Mesenchymal stem cell (in vitro differentiated cells and primary cell): ENCODE results near the gene LRP1.

Source experiments
- DNase-seq: peaks from one replicate; pipeline ENCODE4 v3.0.0-alpha.2; 2013
- H2AFZ ChIP-seq: one replicate; pipeline ENCODE4 v1.6.1; 2013; ENCODE audit warnings: low read depth, mild to moderate bottlenecking, control low read depth, inconsistent platforms, low read length, moderate library complexity
- H2AK5ac ChIP-seq: 2 replicates; pipeline ENCODE4 v1.6.1; 2013; ENCODE audit warnings: low read length, moderate library complexity, mild to moderate bottlenecking, inconsistent platforms; ENCODE audit not compliant: severe bottlenecking
- H2BK120ac ChIP-seq: one replicate; pipeline ENCODE4 v1.6.1; 2013; ENCODE audit warnings: low read depth, mild to moderate bottlenecking, inconsistent platforms, low read length, moderate library complexity
- H2BK12ac ChIP-seq, 2 experiments: one replicate each; pipeline ENCODE4 v1.6.1; 2013; ENCODE audit warnings: inconsistent platforms in 2 of 2, low read length in 2 of 2, mild to moderate bottlenecking in 2 of 2, moderate library complexity in 2 of 2, control low read depth in 1 of 2
- H2BK15ac ChIP-seq: one replicate; pipeline ENCODE4 v1.6.1; 2013; ENCODE audit warnings: mild to moderate bottlenecking, low read depth, inconsistent platforms; ENCODE audit not compliant: poor library complexity, severe bottlenecking
- H2BK5ac ChIP-seq: 2 replicates; pipeline ENCODE4 v1.6.1; 2013; ENCODE audit warnings: low read depth, mild to moderate bottlenecking, low read length, control low read depth, inconsistent platforms; ENCODE audit not compliant: poor library complexity, severe bottlenecking
- H3K14ac ChIP-seq, 2 experiments: one replicate each; pipeline ENCODE4 v1.6.1; 2013; ENCODE audit warnings: inconsistent platforms in 2 of 2, low read length in 2 of 2, control low read depth in 1 of 2, mild to moderate bottlenecking in 1 of 2, moderate library complexity in 1 of 2
- H3K18ac ChIP-seq, 2 experiments: one replicate each; pipeline ENCODE4 v1.6.1; 2013; ENCODE audit warnings: inconsistent platforms in 2 of 2, low read length in 2 of 2, control low read depth in 1 of 2, low read depth in 1 of 2, mild to moderate bottlenecking in 1 of 2
- H3K23ac ChIP-seq, 2 experiments: one replicate each; pipeline ENCODE4 v1.6.1; 2013; ENCODE audit warnings: inconsistent platforms in 2 of 2, low read length in 2 of 2, mild to moderate bottlenecking in 2 of 2, moderate library complexity in 2 of 2, control low read depth in 1 of 2
- H3K27ac ChIP-seq: 2 replicates; pipeline ENCODE4 v1.5.1; 2013; ENCODE audit warnings: mild to moderate bottlenecking, moderate library complexity, low read length, control low read depth, inconsistent platforms; ENCODE audit not compliant: poor library complexity, severe bottlenecking
- H3K27me3 ChIP-seq, 2 experiments: 2 replicates each; pipeline versions ENCODE4 v1.6.1 to v1.7.0; 2013; ENCODE audit warnings: low read length in 2 of 2, mild to moderate bottlenecking in 2 of 2, moderate library complexity in 2 of 2, control low read depth in 1 of 2, inconsistent platforms in 1 of 2; ENCODE audit not compliant: control insufficient read depth in 1 of 2, insufficient read depth in 1 of 2
- H3K36me3 ChIP-seq, 2 experiments: 2 replicates each; pipeline versions ENCODE4 v1.6.1 to v1.7.0; 2013; ENCODE audit warnings: low read length in 2 of 2, control low read depth in 1 of 2, inconsistent platforms in 1 of 2, low read depth in 1 of 2, mild to moderate bottlenecking in 1 of 2; ENCODE audit not compliant: insufficient read depth in 2 of 2, control insufficient read depth in 1 of 2
- H3K4ac ChIP-seq, 2 experiments: one replicate each; pipeline ENCODE4 v1.6.1; 2013; ENCODE audit warnings: inconsistent platforms in 2 of 2, low read length in 2 of 2, mild to moderate bottlenecking in 2 of 2, moderate library complexity in 2 of 2, control low read depth in 1 of 2, low read depth in 1 of 2
- H3K4me1 ChIP-seq: 2 replicates; pipeline ENCODE4 v1.6.1; 2013; ENCODE audit warnings: low read depth, low read length, control low read depth; ENCODE audit not compliant: control insufficient read depth, insufficient read depth
- H3K4me2 ChIP-seq: 2 replicates; pipeline ENCODE4 v1.6.1; 2013; ENCODE audit warnings: low read length, mild to moderate bottlenecking, inconsistent platforms; ENCODE audit not compliant: poor library complexity, severe bottlenecking
- H3K4me3 ChIP-seq, 2 experiments: 2 replicates each; pipeline versions ENCODE4 v1.5.1 to v1.7.0; 2013; ENCODE audit warnings: low read length in 2 of 2, mild to moderate bottlenecking in 2 of 2, control low read depth in 1 of 2, low read depth in 1 of 2; ENCODE audit not compliant: insufficient read depth in 1 of 2
- H3K79me1 ChIP-seq: replicated peaks from 2 replicates; pipeline ENCODE4 v1.6.1; 2013; ENCODE audit warnings: mild to moderate bottlenecking, control low read depth, low read length, inconsistent platforms; ENCODE audit not compliant: poor library complexity, severe bottlenecking
- H3K9ac ChIP-seq: 2 replicates; pipeline ENCODE4 v1.7.0; 2013; ENCODE audit warnings: mild to moderate bottlenecking, low read length, moderate library complexity
- H3K9me3 ChIP-seq: 2 replicates; pipeline ENCODE4 v1.7.0; 2013; ENCODE audit warnings: mild to moderate bottlenecking, low read length; ENCODE audit not compliant: control insufficient read depth
- H4K8ac ChIP-seq: one replicate; pipeline ENCODE4 v1.6.1; 2013; ENCODE audit warnings: inconsistent platforms, mild to moderate bottlenecking, low read length, moderate library complexity
- H4K91ac ChIP-seq: one replicate; pipeline ENCODE4 v1.6.1; 2013; ENCODE audit warnings: mild to moderate bottlenecking, low read length, inconsistent platforms
- WGBS: methylation state at CpG from one replicate; pipeline ENCODE4 v1.1.7; 2013; ENCODE audit warnings: mixed read lengths; 5-methylcytosine and 5-hydroxymethylcytosine counted together

Gene LRP1

DNA sequence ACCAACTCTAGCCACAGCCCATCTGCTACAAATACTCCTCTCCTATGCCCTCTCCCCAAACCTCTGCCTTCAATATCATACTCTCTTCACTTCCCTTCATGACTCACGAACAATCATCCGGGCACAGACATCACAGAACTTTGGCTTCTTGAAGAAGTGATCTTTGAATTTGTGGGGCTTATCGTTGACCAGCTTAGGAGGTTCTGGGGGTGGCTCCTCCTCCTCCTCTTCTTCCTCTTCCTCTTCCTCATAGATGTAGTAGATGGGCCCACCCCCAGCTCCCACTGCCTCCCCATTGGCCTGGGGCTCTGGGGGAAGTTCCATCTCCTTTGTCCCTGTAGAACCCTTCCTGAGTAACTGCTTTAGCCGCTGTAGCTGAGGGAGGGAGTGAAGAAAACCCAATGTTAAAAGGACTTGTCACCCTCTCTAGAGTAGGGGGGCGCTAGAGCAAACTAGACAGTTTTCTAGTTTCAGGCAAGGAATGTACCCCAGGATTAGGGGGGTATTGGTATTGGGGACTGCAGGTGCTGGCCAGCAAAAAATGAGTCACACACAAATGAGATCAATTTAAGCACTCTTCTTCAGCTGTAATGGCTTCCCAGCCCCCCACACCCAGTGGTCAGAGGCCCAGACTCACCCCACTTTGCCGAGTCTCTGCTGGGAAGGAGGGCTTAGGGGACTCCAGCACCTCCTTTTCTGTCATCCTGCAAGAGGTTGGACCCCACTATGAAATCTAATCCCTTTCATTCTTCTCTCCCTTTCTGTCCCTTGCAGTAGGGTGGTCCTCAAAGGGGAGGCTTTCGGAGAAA is 120.9 kb downstream of the LRP1 start:
- H3K4ac ChIP-seq: no peak overlapping the region
- WGBS: 96% methylated on average over 6 of the region's 7 CpGs
- H3K9ac ChIP-seq: no peak overlapping the region

DNA sequence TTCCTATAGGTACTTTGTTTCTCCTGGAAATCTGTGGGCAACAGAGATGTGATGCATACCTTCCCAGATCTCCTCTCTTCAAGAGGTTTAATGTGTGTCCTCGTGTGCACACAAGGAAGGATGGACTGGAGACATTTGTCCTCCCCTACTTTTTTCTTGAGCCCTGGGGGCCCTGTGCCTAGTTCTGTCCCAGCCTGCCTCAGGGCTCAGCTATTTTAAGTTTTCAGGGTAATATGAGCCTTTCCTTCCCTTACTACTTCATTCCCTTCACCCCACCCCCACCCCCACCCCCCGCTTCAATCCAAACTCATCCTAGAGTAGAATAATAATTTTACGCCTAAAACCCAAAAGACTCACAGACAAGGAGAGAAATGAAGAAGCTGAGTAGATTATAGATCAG is 122.3 kb downstream of the LRP1 start:
- Histone ChIP-seq H3K18ac (no peak overlapping the region), H2AK5ac (no peak overlapping the region), H2AFZ (no peak overlapping the region), H3K27ac (no peak overlapping the region), H3K27me3 (no peaks in the 10 kb centered on the region), H3K4me1 (no peaks in the 10 kb centered on the region), H3K36me3 (peaks cover 6 to 18% of the 10 kb centered on the region in 2 experiments), H4K8ac (no peak overlapping the region), H2BK15ac (no peak overlapping the region), H3K23ac (no peak overlapping the region), H3K4me3 (no peak overlapping the region), H3K4ac (no peak overlapping the region), H4K91ac (no peak overlapping the region), H3K4me2 (no peak overlapping the region), H2BK120ac (no peak overlapping the region), H3K9me3 (no peaks in the 10 kb centered on the region), H3K9ac (no peak overlapping the region), H2BK12ac (no peak overlapping the region), H3K14ac (no peak overlapping the region), H3K79me1 (no peaks in the 10 kb centered on the region), H2BK5ac (no peak overlapping the region)
- 98% methylated on average over 2 of the region's 3 CpGs for WGBS
- no peak for DNase-seq

More for the DNA sequence above, 120.9 kb downstream of the LRP1 start:
- Histone ChIP-seq H3K27ac (no peak overlapping the region), H3K79me1 (no peaks in the 10 kb centered on the region), H3K4me2 (no peak overlapping the region), H3K4me3 (no peak overlapping the region), H3K18ac (no peak overlapping the region), H2AFZ (no peak overlapping the region), H3K14ac (no peak overlapping the region), H3K23ac (no peak overlapping the region), H2BK15ac (no peak overlapping the region), H3K4me1 (no peaks in the 10 kb centered on the region), H2AK5ac (no peak overlapping the region), H3K27me3 (peaks cover 4 to 10% of the 10 kb centered on the region in 2 experiments), H2BK5ac (no peak overlapping the region), H2BK120ac (no peak overlapping the region), H4K8ac (no peak overlapping the region), H3K9me3 (no peaks in the 10 kb centered on the region), H4K91ac (no peak overlapping the region), H2BK12ac (no peak overlapping the region), H3K36me3 (peaks cover 0 to 6% of the 10 kb centered on the region in 2 experiments)
- no peak for DNase-seq

DNA sequence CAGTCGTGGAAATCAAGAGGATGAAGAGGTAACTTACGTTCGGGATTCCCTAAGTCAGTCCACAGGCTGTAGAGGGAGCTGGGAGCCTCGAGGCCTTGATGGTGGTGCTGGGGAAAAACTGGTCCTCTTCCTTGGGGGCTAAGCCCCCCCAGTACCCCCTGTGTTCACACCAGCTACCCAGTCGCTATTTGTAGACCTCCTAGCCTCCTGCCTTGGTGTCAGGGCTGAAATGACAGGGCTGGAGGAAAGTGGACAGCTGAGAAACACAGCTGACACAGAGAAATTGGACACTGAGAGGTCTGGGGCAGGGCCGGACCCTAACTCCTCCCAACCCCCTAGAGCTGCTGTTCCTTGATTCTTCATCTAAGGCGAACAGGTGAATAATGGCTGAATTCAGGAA is 122.7 kb downstream of the LRP1 start, which contains the start of gene STAC3:
Gene STAC3 (minus strand): TSS at position 232 of the 400 bp plus-strand sequence. CDS start 1,551 bp downstream, outside the sequence.
- Histone ChIP-seq H3K27me3 (no peaks in the 10 kb centered on the region), H3K9me3 (no peaks in the 10 kb centered on the region), H2AK5ac (no peak within 1 kb of the TSS), H2BK15ac (no peak within 1 kb of the TSS), H3K4me2 (no peak within 1 kb of the TSS), H4K8ac (no peak within 1 kb of the TSS), H3K36me3 (peaks cover 9 to 23% of the 10 kb centered on the region in 2 experiments), H2BK120ac (no peak within 1 kb of the TSS), H2BK5ac (no peak within 1 kb of the TSS), H3K14ac (no peak within 1 kb of the TSS), H3K18ac (no peak within 1 kb of the TSS), H2AFZ (no peak within 1 kb of the TSS), H3K4ac (no peak within 1 kb of the TSS), H4K91ac (no peak within 1 kb of the TSS), H3K4me1 (no peaks in the 10 kb centered on the region), H3K9ac (no peak within 1 kb of the TSS), H3K79me1 (no peaks in the 10 kb centered on the region), H3K27ac (no peak within 1 kb of the TSS), H2BK12ac (no peak within 1 kb of the TSS), H3K23ac (no peak within 1 kb of the TSS), H3K4me3 (no peak within 1 kb of the TSS)
- no peak for DNase-seq
- WGBS: 87% methylated on average over 5 of the region's 7 CpGs

DNA sequence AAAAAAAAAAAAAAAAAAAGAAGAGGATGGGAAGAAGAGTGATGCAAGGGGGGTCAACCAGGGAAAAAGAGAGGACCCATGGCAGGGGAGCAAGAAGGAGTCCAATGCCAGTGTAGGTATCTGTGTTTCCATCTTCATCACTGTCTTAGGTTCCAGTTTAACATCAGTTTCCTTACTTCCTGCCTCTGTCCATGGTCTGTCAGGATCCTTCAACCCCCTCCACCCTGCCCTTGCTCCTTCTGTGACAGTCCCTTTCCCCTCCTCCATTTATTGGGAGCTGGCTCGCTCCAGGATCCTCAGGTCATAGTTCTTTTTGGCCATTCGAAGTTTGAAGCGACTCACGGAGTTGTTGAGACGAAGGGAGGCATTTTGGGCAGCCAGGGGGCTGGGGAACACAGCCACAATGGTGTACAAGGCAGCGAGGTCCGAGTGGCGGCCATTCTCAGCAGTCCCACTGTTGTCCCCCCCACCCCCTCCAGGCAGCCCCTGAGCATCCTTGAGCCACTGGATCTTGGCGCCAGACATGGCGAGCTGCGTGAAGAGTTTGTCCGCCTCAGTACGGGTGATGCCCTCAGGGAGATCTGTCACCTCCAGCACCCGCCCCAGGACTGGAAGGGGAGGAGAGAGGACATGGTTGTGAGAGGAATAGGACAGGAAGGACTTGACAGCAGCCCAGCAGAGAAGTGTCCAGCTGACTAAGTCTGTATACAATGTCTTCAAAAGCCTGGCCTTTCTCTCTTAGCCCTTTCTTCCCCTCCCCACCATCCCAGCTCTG is 126.4 kb downstream of the LRP1 start:
- H2BK12ac ChIP-seq: no peak overlapping the region
- no peak overlapping the region for H2BK5ac ChIP-seq
- no peak overlapping the region for H2AFZ ChIP-seq
- H3K9ac ChIP-seq: no peak overlapping the region
- H3K36me3 ChIP-seq: peaks cover 25 to 58% of the 10 kb centered on the region in 2 experiments
- H4K91ac ChIP-seq: no peak overlapping the region
- no peak overlapping the region for H3K23ac ChIP-seq
- H3K4me1 ChIP-seq: no peaks in the 10 kb centered on the region
- DNase-seq: no peak
- H3K4ac ChIP-seq: no peak overlapping the region
- H3K27me3 ChIP-seq: no peaks in the 10 kb centered on the region
- no peaks in the 10 kb centered on the region for H3K9me3 ChIP-seq
- 97% methylated on average over 10 of the region's 14 CpGs for WGBS
- no peak overlapping the region for H3K18ac ChIP-seq
- no peak overlapping the region for H2BK120ac ChIP-seq
- no peak overlapping the region for H4K8ac ChIP-seq
- no peaks in the 10 kb centered on the region for H3K79me1 ChIP-seq
- H3K4me2 ChIP-seq: no peak overlapping the region
- no peak overlapping the region for H2BK15ac ChIP-seq
- H2AK5ac ChIP-seq: no peak overlapping the region
- no peak overlapping the region for H3K27ac ChIP-seq
- no peak overlapping the region for H3K14ac ChIP-seq
- H3K4me3 ChIP-seq: no peak overlapping the region
